GM18502 (cell line): ENCODE results near the gene NKX1-2.
A peak's percentile ranks its signal among the peaks of the same experiment; 100 is the strongest.

Experiments
- ATAC-seq: cut with Tn5 transposase; IDR thresholded peaks from one replicate; pipeline ENCODE4 v1.9.1; 2021; ENCODE audit warnings: mild to moderate bottlenecking; ENCODE audit not compliant: unreplicated experiment, poor library complexity

Gene NKX1-2

GRCh38 chr10:124418726-124419501, 30.9 kb downstream of the NKX1-2 start, which contains the start of gene OAT:
OAT (minus strand) TSS chr10:124418923; CDS start chr10:124412171, 6,752 bp downstream.
- peak; percentile 98 for ATAC-seq

GRCh38 chr10:124417895-124418725, 31.7 kb downstream of the NKX1-2 start:
- peak; percentile 42 for ATAC-seq

GRCh38 chr10:124416733-124417132, 33.1 kb downstream of the NKX1-2 start:
- no peak for ATAC-seq

GRCh38 chr10:124415210-124415609, 34.6 kb downstream of the NKX1-2 start:
- ATAC-seq = no peak

GRCh38 chr10:124414076-124414475, 35.8 kb downstream of the NKX1-2 start:
- no peak for ATAC-seq

- ATAC-seq = no peak
These were observed 40.1 kb downstream of the NKX1-2 start for GRCh38 chr10:124409696-124410095.

GRCh38 chr10:124408357-124408756, 41.5 kb downstream of the NKX1-2 start:
- ATAC-seq = no peak

- ATAC-seq = no peak
These were observed 42.4 kb downstream of the NKX1-2 start for GRCh38 chr10:124407456-124407855.

- peak; percentile 84 for ATAC-seq
These were observed 46.3 kb downstream of the NKX1-2 start for GRCh38 chr10:124403548-124403947.

GRCh38 chr10:124402273-124402672, 47.6 kb downstream of the NKX1-2 start:
- no peak for ATAC-seq

GRCh38 chr10:124401633-124402032, 48.2 kb downstream of the NKX1-2 start:
- ATAC-seq = no peak
